C4-2B (cell line): ENCODE data around the gene ZC3H12C.

ENCODE experiments used
- CTCF ChIP-seq: fragments of 450-650 bp; conservative IDR thresholded peaks from 2 replicates; pipeline ENCODE4 v1.5.1; 2017; ENCODE audit warnings: mild to moderate bottlenecking
- ZFX ChIP-seq: fragments of 450-650 bp; IDR thresholded peaks from 2 replicates; pipeline ENCODE4 v1.6.1; 2017

DNA sequence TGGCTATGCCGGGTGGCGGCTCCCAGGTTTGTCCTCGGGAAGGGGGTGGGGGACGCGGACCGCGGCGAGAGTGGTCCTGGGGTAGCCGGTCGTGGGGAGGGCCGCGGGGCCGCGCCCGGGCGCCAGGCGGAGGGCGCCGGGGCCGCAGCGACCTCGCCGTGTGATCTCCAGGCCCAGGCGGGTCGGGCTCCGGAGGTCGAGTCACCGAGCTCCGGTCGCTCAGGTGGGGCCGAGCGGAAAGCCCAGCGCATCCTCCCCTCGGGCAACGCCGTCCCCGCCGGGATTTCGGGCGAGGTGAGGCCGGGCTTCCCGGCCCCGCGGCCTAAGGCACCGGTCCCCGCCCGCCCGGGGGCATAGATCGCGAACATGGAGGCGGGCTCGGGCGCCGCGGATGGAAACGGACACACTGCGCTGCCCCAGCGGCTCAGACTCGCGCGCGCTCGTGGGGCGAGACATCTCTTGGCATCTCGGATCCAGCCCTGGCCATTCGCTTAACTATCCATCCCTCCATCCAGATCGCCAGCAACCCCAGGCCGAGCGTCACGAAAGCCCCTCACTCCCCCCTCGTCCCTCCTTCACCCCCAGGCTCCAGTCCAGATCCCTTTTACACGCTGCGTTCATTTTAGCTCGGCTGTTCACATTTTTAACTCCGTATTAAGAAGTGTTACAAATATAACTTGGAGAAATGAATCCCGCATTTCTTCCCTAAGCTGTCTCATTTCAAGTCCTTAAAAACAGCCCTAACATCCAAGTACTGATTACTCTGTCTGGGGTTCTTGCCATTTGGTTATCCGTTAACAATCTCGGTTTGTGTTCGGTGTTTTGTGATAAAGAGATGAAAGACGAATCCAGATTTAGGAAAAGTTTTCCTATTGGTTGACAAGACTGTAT lies 460 bp downstream of the ZC3H12C start:
- TF ChIP-seq ZFX (peak; percentile 34; the same call in 1 of the 2 replicates), CTCF (no peak)
